H1 (cell line): ENCODE results near the gene LIN37. TPM values are rescaled to one million over a fixed set of nuclear protein-coding genes. Genes with fewer than 3 reads are reported as not detected.

Experiments
- KDM4A ChIP-seq: IDR thresholded peaks from one replicate; pipeline ENCODE4 v1.7.1; 2012; ENCODE audit warnings: low read depth, mild to moderate bottlenecking, moderate library complexity, low read length, inconsistent platforms; ENCODE audit not compliant: severe bottlenecking
- RBBP5 ChIP-seq: IDR thresholded peaks from 2 replicates; pipeline ENCODE4 v1.7.1; 2012; ENCODE audit warnings: low read depth, mild to moderate bottlenecking, inconsistent platforms, low read length, moderate library complexity, borderline replicate concordance
- RNF2 ChIP-seq: fragments of 200-900, 300-1000 bp; sonication (generic); IDR thresholded peaks from 2 replicates; pipeline ENCODE4 v1.7.1; 2016; ENCODE audit warnings: borderline replicate concordance, low read depth, mild to moderate bottlenecking, antibody characterized with exemption, low read length; ENCODE audit not compliant: poor library complexity, severe bottlenecking; ENCODE audit errors: missing control alignments
- polyA plus RNA-seq, 7 experiments: library from polyadenylated mRNA; depleted of rRNA in 3 of 7; stranded (reverse) in 5 of 7; unstranded in 2 of 7; fragments of >200 nt in 5 of 7; fragments of 200-250 nt in 2 of 7; gene quantifications; 1 replicate in 5 of 7; 2 replicates in 1 of 7; 4 replicates in 1 of 7; pipeline versions ENCODE4 v1.2.1 to v1.2.3, GENCODE V29; 2011 to 2013; ENCODE audit warnings: missing spikeins in 2 of 7, mixed read lengths in 2 of 7
- total RNA-seq: library from RNA; stranded (reverse); fragmentation: NEBNext Ultra II Directional; extraction: Animal tissue kit (Norgen Biotek cat#: 25700); gene quantifications from 2 replicates; pipeline ENCODE4 v1.2.1, GENCODE V29; 2021

LIN37 gene
- total and polyA plus RNA-seq, 2 of the 8 experiments (the other 6 are each of a cell fraction or from before 2014, with no cell fraction given), result 3.8 to 9.8 TPM

DNA sequence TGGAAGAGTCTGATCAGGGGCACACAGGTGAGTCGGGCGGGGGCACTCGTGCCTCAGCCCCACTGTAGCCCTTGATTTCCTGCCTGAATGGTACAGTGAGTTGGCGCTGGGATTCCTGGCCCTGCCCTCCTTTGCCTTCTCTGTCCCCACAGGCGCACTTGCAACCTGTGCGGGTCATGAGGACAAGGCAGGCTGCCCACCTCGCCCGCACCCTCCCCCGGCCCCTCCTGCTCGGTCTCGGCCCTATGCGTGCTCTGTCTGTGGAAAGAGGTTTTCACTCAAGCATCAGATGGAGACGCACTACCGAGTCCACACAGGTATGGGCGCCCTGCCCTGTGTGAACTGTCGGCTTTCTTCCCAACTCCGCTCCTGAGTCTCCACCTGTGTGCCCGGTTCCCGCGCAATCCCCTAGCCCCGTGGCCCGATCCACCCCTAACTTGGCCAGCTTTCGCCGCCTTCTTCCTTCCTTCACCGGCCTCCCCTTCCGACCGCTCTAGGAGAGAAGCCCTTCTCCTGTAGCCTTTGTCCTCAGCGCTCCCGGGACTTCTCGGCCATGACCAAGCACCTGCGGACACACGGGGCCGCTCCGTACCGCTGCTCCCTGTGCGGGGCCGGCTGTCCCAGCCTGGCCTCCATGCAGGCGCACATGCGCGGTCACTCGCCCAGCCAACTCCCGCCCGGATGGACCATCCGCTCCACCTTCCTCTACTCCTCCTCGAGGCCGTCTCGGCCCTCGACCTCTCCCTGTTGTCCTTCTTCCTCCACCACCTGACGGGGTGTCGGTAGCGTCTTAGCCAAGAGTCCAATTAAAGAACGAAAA lies 32.2 kb upstream of the LIN37 start (continued):
- TF ChIP-seq RNF2 (peak; percentile 21), RBBP5 (0 out of 2 replicates have a peak, but pooled peaks have one; percentile 18), KDM4A (peak; percentile 30)
